GM12873 (cell line): ENCODE data around the gene UBE2N.
A peak's percentile ranks its signal among the peaks of the same experiment; 100 is the strongest.

ENCODE experiments used
- TF ChIP-seq, protein P1 (sequence below): IDR thresholded peaks from 2 replicates; pipeline ENCODE4 v1.5.1; 2012; ENCODE audit warnings: low read depth, mild to moderate bottlenecking, moderate library complexity, low read length, control low read depth; ENCODE audit not compliant: insufficient read depth; ENCODE audit errors: missing control alignments

Gene UBE2N

DNA sequence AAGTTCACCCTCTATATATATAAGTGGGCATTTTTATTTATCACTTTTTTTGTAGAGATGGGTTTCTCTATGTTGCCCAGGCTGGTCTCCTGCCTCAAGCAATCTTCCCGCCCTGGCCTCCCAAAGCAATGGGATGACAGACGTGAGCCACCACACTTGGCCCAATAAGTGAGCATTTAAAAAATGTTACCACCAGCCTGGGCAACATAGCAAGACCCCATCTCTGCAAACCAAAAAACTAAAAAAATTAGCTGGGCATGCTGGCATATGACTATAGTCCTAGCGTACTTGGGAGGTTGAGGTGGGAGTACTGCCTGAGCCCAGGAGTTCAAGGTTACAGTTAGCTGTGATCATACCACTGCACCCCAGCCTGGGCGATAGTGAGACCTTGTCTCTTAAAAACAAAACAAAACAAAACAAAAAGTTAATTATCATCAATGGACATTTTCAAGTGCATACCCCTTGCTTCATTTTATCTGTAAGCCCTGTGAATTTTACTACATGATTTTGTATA lies 23.7 kb downstream of the UBE2N start:
- TF ChIP-seq, protein P1, sequence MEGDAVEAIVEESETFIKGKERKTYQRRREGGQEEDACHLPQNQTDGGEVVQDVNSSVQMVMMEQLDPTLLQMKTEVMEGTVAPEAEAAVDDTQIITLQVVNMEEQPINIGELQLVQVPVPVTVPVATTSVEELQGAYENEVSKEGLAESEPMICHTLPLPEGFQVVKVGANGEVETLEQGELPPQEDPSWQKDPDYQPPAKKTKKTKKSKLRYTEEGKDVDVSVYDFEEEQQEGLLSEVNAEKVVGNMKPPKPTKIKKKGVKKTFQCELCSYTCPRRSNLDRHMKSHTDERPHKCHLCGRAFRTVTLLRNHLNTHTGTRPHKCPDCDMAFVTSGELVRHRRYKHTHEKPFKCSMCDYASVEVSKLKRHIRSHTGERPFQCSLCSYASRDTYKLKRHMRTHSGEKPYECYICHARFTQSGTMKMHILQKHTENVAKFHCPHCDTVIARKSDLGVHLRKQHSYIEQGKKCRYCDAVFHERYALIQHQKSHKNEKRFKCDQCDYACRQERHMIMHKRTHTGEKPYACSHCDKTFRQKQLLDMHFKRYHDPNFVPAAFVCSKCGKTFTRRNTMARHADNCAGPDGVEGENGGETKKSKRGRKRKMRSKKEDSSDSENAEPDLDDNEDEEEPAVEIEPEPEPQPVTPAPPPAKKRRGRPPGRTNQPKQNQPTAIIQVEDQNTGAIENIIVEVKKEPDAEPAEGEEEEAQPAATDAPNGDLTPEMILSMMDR = no peak

DNA sequence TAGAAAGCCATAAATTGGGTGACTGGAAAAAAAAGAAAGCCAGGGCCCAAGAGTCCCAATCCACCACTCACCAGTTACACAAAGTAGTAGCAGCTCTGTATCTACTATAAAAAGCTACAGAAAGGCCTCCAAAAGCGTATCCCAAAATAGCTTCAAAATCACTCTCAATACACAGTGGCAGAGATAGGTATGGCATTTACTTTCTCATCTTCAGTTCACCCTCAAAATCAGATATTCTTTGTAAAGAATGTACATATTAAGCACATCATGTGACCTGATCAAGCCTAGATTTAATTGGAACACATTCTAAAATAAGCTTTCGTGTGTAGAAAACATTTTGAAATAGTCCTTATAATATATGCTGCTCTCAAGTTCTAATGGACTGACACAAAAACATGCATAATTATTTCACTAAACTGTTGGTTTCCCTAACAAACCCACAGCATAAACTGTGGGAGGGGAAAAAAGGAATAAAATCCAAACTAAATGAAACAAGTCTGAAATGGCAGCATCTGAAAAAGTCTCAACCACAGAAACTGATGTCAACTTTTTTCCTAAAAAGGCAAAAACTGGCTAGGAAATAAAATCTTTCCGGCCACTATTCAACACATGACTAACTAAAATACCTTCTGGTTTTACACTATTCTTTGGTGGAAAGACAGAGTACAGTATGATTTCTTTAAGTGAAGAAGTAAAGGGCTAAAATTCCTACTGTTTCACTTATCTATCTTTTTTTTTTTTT lies 25.9 kb downstream of the UBE2N start:
- TF ChIP-seq, protein P1 = peak; percentile 12

DNA sequence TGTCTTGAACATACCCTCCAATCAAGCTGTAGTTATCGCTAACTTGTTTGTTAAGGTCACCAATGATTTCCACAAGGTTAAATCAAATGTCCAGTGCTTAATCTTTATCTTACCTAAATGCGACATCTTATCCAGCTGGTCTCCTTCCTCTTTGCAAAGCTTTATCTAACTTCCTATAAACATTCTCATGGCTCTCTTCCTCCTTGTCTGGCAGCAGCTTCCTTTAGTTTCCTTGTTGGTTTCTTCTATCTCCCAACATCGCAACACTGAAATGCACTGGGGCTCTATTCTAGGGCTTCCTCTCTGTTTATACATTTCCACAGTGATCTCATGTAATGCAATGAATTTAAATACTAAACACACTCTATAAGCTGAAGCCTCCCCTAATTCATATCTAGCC lies 28.7 kb downstream of the UBE2N start:
- TF ChIP-seq, protein P1 = no peak

DNA sequence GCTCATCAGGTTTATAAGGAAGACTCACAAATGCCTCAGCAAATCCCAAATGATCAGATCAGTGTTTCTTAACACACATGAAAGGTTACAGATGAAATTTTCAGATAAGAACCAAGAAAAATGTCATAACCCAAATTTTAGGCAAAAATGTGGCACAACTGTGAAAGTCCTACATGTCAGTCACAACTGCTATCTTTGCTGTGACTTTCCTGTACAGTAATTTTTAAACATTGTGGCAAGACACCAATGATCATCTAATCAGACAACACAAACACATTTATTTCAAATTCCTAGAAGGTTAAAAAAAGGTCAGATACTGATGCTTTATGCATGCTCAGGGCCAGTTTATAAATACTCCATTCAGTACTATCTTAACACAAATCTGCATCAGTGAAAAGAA lies 32.9 kb downstream of the UBE2N start:
- TF ChIP-seq, protein P1 = no peak

DNA sequence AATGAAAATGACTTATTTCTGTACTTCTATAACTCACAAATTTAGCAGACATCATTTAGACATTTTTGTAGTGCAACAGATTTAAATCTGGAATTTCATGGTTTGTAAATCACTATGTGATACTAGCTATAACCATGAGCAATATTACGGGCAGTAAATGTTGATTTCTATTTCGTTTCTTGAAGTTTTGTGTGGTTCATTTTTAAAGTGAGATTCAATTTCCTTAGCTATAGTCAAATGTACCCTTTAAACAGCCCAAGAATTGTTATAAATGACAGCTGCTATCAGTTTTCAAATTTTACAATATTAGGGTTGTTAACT lies 33.8 kb downstream of the UBE2N start:
- TF ChIP-seq, protein P1 = no peak

DNA sequence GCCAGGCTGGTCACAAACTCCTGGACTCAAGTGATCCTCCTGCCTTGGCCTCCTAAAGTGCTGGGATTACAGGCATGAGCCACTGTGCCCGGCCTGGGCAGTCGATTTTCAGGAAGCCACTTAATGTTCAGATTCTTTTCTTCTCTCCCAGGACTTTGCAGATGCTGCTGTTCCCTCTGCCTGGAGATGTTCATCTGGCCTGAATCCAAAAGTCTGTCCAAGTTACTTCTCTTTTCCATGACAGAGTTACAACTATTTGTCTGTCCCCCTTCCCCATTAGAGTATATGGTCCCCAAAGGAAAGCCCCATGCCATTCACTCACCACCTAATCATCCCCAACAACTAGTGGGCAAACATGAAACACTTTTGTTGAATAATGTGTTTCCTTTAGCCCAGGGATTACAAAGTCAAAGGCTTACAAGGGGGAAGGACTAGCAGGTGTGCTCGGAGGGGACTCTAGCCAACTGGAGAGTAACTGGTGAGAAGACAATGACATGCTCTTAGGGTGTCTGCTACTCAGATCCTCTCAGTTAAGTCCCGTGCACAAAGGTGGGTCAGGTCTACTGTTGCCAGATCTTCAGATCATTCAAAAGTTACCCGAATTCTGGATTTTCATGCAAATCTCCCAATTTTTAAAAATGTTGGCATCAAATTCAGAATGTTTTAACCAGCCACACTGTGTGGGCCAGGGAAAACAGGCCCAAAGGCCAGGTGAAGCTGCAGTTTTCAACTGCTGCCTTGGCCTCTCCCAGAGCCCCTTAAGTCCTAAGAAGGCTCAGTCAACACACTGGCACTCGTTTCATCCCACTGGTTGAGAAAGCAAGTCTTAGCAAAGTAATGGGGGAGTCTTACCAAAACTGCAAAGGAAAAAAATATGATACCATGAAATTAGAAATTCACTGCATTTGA lies 34.4 kb downstream of the UBE2N start:
- TF ChIP-seq, protein P1 = no peak
